Activated CD8-positive, alpha-beta memory T cell treated with anti-CD3 and anti-CD28 coated beads, Interleukin-2, amount 50 U/mL, for 48 hours (primary cell): ENCODE measurements around the gene CNKSR2.

Experiments used
- DNase-seq: peaks from one replicate; pipeline ENCODE4 v3.0.0-alpha.2; 2020

CNKSR2 gene

GRCh38 chrX:21683941-21684340 lies 309.7 kb downstream of the CNKSR2 start:
- no peak for DNase-seq

- no peak for DNase-seq
Measured at GRCh38 chrX:21691512-21692018, 317.3 kb downstream of the CNKSR2 start.

- no peak for DNase-seq
Measured at GRCh38 chrX:21698272-21698671, 324.1 kb downstream of the CNKSR2 start.

- DNase-seq, result no peak
Measured at GRCh38 chrX:21699136-21699535, 324.9 kb downstream of the CNKSR2 start.

- no peak for DNase-seq
Measured at GRCh38 chrX:21700275-21700674, 326.1 kb downstream of the CNKSR2 start.

GRCh38 chrX:21700967-21701366 lies 326.7 kb downstream of the CNKSR2 start:
- DNase-seq, result no peak

GRCh38 chrX:21702725-21703124 lies 328.5 kb downstream of the CNKSR2 start:
- DNase-seq, result no peak
